HG03432 (cell line): ENCODE data around the gene PI4KA.
A peak's percentile ranks its signal among the peaks of the same experiment; 100 is the strongest.
"Not testable (repeated sequence)": the region's sequence is repeated elsewhere in the genome, so short reads cannot be mapped to it uniquely, and the experiment has no call there.

ENCODE experiments used
- ATAC-seq: cut with Tn5 transposase; IDR thresholded peaks from one replicate; pipeline ENCODE4 v1.9.1; 2021; ENCODE audit warnings: mild to moderate bottlenecking, moderate library complexity; ENCODE audit not compliant: unreplicated experiment

The PI4KA gene

GRCh38 chr22:20702175-20702545 lies 156.5 kb downstream of the PI4KA start:
- ATAC-seq, result peak; percentile 26

- ATAC-seq, result peak; percentile 15
Measured at GRCh38 chr22:20701680-20702136, 156.9 kb downstream of the PI4KA start.

- ATAC-seq, result not testable (repeated sequence)
Measured at GRCh38 chr22:20700347-20700746, 158.3 kb downstream of the PI4KA start.

- ATAC-seq, result not testable (repeated sequence)
Measured at GRCh38 chr22:20699856-20700255, 158.8 kb downstream of the PI4KA start.

GRCh38 chr22:20697481-20698113 lies 161.0 kb downstream of the PI4KA start:
- not testable (repeated sequence) for ATAC-seq

- ATAC-seq, result not testable (repeated sequence)
Measured at GRCh38 chr22:20696056-20696455, 162.6 kb downstream of the PI4KA start.

- ATAC-seq, result not testable (repeated sequence)
Measured at GRCh38 chr22:20695205-20695604, 163.4 kb downstream of the PI4KA start.

GRCh38 chr22:20694256-20694655 lies 164.4 kb downstream of the PI4KA start:
- ATAC-seq, result not testable (repeated sequence)

GRCh38 chr22:20692926-20693325 lies 165.7 kb downstream of the PI4KA start:
- ATAC-seq, result not testable (repeated sequence)

GRCh38 chr22:20690586-20691317 lies 167.9 kb downstream of the PI4KA start:
- ATAC-seq, result not testable (repeated sequence)

GRCh38 chr22:20687356-20688172 lies 171.0 kb downstream of the PI4KA start:
- not testable (repeated sequence) for ATAC-seq

- not testable (repeated sequence) for ATAC-seq
Measured at GRCh38 chr22:20685764-20686163, 172.8 kb downstream of the PI4KA start.

GRCh38 chr22:20678792-20679435 lies 179.7 kb downstream of the PI4KA start:
- not testable (repeated sequence) for ATAC-seq

- no peak for ATAC-seq
Measured at GRCh38 chr22:20677684-20678242, 180.8 kb downstream of the PI4KA start.

GRCh38 chr22:20675613-20676012 lies 183.0 kb downstream of the PI4KA start:
- ATAC-seq, result not testable (repeated sequence)

- ATAC-seq, result no peak
Measured at GRCh38 chr22:20674998-20675397, 183.6 kb downstream of the PI4KA start.

- ATAC-seq, result no peak
Measured at GRCh38 chr22:20673295-20674195, 185.1 kb downstream of the PI4KA start.

- ATAC-seq, result no peak
Measured at GRCh38 chr22:20672732-20673131, 185.9 kb downstream of the PI4KA start.

- no peak for ATAC-seq
Measured at GRCh38 chr22:20672082-20672424, 186.6 kb downstream of the PI4KA start.
